LHCN-M2 (cell line): ENCODE results near the gene CTNNA1. TPM values are rescaled to one million over a fixed set of nuclear protein-coding genes. Genes with fewer than 3 reads are reported as not detected.

Experiments used
- DNase-seq: peaks from one replicate; pipeline ENCODE4 v3.0.0-alpha.2; 2012; ENCODE audit warnings: low read depth
- total RNA-seq: library from RNA; depleted of rRNA; stranded (reverse); fragments of >200 nt; gene quantifications from 2 replicates; pipeline ENCODE4 v1.2.3, GENCODE V29; 2014

Gene CTNNA1
- total RNA-seq, 1 experiment from 2014 or later: 232 TPM

DNA sequence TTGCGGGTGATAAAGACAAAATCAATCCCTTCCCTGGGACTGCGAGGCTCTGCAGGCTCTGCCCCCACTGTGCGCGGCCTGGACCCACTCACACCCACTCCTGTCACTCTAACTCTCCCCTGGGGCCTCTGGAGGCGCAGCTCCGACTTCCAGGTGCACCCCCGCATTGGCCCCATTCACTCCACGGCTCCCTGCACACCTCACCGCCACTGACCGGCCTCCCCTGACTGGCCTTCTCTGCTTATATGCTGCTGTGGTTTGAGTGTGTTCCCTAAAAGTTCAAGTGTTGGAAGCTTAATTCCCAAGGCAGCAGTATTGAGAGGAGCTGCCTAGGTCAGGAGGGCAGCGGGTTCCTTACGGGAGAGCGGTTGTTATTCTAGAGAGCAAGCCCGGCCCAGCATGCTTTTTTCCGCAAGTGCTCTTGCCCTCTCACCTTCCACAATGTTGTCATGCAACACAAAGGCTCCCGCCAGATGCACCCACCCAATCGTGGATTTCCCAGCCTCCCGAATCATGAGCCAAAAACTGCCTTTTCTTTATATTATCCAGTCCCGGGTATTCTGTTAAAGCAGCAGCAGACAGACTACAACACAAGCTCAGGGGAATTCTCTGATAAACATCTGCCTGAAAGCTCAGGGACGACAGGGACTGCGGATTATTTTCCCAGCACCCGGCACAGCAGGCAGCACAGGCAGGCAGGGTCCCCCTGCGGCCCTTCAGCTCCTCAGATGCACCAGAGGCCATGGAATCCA lies 195.4 kb downstream of the CTNNA1 start:
- no peak for DNase-seq

DNA sequence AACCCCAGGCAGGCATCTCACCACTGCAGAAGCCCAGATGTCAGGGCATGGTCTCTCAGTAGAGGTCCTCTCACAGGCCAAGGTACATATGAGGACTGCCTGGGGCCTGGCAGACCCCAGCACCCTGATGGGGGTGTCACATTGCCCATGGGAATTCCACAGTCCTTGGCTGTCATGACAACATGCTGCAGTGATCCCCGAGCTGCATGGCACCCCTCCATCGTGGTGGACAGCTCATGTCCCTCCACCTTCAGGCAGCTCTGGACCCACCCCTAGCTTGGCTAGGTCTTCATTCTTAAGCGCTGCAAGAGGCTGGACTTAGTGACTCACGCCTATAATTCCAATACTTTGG lies 196.0 kb downstream of the CTNNA1 start:
- DNase-seq: no peak

DNA sequence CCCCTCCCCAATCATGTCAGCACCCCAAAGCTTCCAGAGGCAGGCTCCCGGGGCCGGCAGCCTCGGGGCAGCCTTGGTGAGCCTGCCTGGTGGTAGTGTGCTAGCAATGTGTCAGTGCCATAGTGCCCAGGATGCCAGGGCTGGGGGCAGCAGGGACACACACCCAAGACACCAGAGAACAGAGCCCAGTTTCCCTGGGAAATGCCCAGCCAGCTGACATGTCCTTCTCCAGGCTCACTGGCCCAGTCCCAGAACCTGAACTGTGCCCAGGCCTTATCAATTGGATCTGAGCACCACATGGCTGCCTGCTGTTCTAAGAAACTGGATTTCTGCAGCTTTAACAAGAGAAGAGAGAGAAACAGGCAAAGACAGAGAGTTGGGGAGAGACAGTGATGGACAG lies 196.8 kb downstream of the CTNNA1 start:
- no peak for DNase-seq

DNA sequence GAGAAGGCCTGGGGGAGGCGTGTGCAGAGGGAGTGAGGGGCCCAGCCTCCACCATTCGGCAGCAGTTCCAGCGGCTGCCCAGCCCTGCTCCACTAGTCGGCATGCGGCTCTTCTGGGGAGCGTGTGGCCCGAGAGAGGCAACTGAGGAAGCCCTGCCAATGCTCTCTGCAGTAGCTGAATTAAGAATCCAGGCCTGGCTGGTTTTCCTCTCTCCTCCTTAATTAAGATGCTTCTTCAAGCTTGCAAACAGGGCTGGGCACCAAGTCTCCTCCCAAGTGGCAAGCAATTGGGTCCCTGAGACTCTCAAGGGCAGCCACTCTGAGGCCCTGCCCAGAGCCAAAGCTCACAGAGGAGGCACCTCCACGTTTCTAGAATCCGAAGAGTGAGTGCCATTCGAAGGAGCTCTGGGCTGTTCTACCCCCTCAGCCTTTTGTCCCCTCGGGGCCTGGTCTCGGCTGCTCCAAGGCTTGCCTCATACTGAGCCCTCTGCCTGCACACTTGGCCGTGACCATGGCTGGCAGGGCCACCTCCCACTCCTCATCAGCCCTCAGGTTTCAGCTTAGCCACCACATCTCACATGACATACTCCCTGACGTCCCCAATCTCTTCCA lies 197.3 kb downstream of the CTNNA1 start:
- no peak for DNase-seq

DNA sequence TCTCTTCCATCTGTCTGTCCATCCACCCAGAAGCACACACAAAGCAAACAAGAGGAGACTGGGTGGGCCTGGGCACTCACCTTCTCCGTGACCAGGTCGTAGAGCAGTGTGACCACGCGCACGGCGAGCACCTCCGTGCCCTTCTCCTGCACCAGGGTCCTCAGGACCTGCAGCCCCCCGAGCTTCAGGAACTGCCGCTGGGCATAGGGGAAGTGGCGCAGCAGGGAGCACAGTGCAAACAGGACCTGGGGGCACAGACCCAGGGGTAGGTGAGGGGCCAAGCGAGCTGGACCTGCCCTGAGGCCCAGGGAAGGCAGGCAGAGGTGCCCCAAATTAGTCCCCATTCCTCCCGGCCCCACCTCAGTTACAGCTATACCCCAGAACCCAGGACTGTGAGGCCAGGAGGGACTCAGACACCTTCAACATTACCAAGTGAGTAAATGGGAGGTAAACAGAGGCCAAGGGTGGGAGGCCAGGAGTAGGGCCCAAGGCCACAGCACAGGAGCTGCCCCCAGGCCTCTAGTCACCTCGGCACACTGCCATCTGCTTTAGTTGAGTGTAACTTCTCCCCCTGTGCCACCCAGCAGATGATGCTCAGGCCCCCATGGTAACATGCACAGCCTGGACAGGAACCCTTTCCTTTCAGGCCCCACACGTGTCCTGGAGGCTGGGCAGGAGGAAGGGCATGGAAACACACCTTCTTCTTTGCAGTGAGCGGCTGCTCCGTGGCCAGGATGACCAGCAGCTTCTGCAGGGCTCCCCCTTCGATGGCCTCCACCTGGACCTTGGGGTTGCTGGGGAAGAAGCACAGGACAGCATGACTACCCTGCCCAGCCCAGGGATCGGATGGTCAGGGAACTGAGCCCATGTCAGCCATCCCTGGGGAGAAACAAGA lies 198.1 kb downstream of the CTNNA1 start:
- no peak for DNase-seq

DNA sequence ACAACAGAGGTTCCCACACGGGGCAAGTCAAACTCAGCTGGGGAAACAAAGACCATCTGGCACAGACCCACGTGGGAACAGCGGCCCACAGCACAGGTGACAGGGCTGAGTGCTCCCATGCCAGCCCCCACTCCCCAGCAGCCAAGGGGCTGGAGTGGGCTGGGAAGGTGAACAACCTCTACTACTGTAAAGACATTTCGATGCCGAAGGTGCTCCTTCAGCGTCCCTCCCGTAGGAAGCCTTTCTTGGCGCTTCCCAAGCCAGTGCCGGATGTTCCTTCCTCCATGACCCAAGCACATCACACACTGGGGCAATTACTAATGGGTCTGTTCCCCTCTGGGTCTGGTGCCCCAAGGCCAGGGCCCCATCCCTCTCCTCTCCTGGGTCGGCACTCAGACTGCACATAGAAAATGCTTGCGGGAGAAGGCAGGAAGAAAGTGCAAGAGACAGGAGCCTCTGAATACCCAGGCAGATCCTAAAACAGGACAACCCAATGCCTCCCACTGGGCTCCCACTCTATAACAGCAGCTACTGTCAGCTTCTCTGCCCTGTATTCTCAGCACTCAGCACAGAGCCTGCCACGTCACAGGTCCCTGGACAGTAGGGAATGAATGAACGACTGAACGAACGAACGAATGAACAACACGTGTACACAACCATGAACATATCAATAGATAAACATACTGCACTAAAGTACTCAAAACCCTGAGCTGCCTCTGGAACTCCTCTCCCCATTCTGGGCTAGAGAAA lies 198.9 kb downstream of the CTNNA1 start:
- DNase-seq: no peak

DNA sequence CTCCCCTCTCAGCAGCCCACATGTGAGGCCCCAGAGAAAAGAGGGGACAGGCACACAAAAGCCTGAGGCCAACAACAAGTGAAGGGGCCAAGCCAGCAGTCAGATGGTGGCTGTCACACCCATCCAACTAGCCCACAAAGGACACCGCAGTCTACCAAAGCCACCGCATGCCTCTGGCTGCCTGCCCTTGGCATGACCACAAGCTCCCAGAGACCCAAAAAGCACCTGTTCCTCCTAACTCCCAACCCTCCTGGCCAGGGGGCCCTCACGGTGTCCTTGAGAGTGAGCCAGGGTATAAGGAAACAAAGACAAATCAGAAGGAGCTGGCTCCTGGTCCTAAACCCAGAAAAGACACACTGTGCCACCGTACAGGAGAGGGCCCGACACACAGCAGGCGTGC lies 199.7 kb downstream of the CTNNA1 start:
- DNase-seq: peak; percentile 61

DNA sequence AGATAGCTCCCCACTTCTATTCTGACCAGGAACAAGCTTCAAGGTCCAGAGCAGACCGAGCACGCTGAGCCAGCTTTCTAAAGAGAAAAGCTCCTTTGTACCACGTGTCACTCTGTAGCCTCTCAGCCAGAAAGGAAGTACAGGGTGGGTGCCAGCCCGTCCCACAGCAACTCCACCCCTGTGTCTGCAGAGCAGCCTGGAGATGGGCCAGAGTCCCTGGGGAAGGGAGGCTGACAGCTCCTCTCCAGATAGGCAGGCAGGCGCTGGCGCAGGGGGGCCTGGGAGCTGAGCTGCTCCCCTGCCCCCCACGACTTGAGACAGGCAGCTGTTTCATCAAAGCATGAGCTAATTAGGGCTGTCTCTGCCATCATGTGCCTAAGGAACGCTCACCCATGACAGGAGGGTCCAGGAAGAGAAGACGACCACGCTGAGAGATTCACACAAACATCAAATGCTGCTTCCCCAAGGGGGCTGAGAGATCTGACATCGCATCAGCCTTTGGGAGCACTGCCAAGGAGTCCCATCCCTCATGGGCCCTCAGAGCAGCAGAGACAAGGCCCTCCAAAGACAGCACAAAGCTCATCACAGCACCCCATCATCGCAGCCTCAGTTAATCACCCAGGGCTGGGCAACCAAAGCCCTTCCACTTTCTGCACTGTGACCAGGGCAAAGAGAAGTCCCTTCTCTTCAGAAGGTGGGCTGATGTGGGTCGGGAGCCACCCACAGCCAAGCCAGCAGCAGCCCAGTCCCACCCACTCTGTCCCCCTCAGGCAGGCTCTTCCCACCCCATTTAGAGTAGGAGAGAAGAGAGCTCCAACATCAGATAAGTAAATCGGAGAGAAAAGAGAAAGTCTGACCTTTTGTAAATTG lies 200.4 kb downstream of the CTNNA1 start:
- DNase-seq: peak; percentile 51

DNA sequence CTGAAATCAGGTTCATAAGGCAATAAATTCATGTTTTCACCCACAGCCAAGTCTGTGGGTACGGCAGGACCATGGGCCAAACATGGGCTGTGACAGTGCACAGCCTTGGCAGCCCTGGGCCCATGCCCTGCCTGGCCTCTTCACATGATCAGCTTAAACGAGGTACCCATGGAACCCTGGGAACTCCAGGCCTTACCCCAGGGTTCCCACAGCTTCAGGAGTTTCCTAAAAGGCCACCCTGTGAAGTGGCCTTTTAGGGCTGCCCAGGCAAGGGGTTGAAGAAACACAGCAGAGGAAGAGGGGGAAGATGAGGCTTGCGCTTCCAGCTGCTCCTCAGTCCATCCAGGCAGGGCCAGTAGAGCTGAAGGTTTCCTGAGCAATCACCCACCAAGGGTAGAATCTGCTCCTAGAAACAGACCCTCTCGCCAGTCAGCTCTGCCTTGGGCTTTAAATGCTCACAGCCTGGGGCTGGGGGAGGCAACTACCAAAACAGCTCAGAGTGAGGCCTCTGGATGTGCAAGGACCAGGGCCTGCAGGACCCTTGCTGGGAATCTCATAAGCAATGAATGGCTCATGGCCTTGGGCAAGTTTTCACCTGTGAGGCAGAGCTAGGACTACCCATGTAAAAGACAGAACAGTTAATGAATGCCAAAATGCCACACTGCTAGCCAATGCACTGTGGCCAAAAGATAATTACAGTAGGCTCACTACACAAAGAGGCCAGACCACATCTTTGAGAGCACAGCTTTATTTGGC lies 201.2 kb downstream of the CTNNA1 start:
- DNase-seq: no peak

DNA sequence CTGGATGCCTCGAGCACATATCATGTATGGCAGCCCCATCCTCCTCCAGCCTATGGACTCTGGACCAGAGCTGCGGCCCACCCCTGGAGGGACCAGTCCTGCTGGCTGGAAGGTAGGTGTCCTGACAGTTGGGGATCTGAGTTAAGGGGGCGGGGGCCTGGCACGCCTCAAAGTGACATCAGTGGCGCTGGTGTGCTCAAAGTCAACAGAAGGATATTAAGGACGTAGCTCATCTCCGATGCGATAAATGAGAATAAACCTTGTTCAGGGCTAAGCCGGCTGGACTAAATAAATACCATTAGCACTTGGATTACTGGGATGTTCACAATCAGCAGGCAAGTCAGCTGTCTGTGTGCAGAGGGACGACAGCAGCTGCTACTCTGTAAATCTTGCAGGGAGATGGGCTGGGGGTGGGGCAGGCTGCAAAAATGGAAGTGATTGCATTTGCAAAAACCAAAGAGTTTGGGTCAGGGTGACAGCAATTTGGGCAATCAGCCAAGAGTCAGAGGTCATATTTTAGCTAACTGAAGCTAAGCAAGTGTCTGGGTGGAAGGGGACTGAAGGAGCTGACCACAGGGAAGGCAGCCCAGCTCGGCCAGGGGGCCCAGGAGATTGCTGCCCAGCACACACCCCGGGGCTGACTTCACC lies 201.9 kb downstream of the CTNNA1 start:
- DNase-seq: peak; percentile 92

DNA sequence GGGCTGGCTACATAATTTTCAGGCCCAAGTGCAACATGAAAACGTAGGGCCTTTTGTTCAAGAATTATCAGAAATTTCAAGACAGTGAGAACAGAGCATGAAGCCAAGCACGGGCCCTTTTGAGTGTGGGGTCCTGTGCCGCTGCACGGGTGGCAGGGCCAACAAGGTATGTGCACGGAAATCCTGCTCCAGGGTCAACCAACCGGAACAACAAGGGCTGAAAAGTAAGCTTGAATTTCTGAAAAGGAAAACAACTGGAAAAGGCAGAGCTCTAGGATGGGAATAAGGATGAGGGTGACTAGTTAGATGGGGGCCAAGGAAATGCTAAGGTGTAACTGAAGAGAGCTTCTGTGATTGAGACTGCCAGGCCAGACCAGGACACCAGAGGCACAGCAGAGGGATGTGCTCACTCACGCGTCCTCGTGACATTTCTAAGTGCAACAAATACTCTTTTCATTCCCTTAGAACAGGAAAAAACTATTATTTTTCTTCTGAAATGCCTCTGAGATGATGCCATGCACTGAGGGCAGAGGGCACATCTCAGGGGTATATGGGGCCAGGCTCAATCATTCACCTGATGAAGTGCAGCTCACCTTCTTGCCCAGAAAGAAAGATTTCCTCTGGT lies 202.6 kb downstream of the CTNNA1 start:
- DNase-seq: no peak

DNA sequence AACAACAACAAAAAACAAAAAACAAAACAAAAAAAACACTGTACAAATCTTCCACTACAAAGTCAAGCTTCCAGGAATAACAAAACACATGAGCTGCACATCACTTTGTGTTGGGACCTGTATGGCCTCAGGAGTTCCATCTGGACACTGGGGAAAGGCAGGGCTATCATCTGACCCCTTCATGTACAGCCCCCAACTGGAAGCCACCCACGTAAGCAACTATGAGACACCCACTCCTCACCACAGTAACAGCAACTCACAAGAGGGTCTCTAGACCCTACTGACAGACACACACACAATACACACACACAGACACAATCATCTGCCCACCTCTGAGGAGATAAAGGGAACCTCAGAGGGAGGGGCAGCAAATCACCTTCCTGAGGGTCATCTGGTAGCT lies 203.6 kb downstream of the CTNNA1 start:
- DNase-seq: no peak

DNA sequence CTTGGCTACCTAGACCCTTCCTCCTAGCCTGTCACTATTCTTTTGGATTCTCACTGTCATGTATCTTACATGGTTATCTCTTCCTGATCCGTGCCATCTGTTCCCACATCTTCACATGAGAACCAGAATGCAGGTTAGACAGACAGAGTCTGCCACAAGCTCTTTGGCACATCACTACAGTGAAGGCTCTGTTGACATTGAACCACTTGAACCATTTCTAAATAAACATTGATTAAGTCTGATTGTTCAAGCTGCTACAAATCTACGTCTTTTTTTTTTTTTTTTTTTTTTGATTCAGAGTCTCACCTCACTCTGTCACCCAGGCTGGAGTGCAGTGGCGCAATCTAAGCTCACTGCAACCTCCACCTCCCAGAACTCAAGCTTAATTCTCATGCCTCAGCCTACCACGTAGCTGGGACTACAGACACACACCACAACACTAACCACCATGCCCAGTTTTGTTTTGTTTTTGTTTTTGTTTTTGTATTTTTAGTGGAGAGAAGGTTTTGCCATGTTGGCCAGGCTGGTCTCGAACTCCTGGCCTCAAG lies 207.0 kb downstream of the CTNNA1 start:
- DNase-seq: no peak

DNA sequence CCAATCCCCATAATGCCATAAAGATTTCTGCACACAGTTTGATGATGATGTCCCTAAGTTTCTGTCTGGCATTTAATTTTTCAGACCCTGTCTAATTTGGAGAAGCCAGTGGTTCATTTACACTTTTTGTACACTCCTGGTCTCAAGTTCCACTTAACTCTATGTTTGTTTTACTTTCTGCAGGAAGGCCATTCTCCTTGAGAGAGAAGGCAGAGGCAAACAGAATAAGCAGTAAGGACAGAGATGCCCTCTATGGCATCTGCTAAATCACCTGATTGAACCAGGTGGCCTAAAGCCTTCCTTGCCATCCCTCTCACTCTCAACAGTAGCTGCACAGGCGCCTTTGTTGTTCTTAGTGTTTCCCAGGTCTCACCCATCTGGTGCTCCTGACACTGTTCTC lies 208.0 kb downstream of the CTNNA1 start:
- DNase-seq: no peak

DNA sequence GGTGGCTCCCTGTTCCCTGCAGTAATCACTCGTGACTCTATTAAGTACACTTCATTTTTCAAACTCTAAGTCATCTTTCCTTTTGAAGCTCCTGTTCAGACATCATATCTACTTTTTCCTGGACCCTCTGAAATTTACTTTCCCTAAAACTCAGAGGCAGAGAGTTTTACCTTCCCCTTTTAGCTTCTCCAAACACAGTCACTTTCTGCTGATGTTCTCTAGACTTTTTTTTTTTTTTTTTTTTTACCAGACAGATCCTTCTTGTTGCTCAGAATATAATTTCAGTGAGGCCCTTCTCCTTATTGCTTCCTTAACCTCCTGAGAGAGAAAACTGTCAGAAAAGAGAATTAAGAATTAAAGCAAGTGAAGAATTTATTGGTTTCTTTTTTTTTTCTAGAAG lies 208.5 kb downstream of the CTNNA1 start:
- no peak for DNase-seq

DNA sequence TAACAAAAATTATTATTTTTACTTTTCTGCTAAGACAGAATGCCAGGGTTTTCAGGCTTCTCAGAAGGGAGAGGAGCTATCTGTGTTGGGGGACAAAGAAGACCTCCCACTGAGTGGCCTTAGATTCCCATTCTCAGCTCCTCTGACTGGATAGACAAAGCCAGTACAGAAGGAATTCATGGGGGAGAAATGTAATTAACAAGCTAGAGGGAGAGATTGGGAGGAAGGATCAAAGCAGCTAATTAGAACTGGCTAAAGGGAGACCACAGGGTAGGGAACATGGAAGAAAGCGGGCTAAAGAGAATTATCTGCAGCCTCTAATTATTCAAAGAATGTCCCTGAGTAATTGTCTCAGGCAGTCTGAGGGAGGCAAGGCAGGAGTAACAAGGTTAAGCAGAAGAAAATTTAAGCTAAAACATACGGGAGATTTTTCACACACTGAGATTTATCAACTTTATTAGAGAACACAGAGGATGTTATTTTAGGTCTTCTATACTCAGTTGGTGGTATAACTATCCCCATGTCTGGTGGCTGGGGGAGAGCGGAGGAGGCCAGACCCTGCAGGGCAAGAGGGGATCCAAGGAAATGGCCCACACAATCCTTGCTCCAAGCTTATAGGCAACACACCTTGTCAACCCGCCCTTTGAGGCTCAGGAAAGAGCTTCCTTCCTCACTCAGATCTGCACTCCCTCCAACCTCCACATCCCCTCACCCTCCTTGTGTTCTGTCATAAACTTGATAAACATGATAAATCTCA lies 209.6 kb downstream of the CTNNA1 start:
- DNase-seq: no peak

DNA sequence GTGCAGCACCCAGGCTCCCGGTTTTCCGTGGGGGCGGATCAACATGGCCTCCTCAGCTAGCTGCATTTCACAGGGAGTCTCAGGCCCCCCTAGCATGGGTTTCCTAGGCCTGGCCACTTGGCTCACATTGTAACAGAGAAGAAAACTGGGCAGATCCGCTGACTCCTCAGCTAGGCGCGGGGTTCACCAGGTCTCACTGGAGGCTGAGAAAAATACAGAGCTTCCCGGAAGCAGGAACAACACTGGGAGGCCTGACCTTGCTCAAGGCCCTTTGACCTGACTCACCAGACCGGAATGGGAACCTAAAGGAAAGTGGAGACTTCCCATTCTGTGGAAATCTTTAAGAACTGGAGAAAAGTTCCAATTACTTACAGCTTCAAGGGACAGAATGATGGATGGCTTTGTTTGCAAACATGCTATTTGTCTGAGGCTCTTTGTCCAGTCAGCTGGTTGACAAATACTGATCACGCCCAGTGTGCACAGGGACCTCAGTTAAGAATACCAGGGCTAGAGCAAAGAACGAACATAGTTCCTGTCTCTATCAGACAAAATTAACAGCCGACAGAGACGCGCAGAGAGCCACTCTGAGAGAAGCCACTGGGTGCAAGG lies 210.6 kb downstream of the CTNNA1 start:
- no peak for DNase-seq
